Lower leg skin (tissue), 4 donors: ENCODE measurements around the gene CS. TPM values are rescaled to one million over a fixed set of nuclear protein-coding genes. Genes with fewer than 3 reads are reported as not detected.
A peak's percentile ranks its signal among the peaks of the same experiment; 100 is the strongest.
"Not testable (repeated sequence)": the region's sequence is repeated elsewhere in the genome, so short reads cannot be mapped to it uniquely, and the experiment has no call there.

Experiments used
- DNase-seq, 2 donors: peaks; one replicate each; pipeline ENCODE4 v3.0.0-alpha.2; 2019; ENCODE audit warnings: low spot score in 2 of 2
- H3K4me3 ChIP-seq: fragments of 200-600 bp; sonication (generic); 2 replicates; pipeline ENCODE4 v1.5.1; 2017; ENCODE audit warnings: mild to moderate bottlenecking, low read depth; ENCODE audit not compliant: poor library complexity, severe bottlenecking
- CTCF ChIP-seq, 3 donors: fragments of 450-650 bp; IDR thresholded peaks; one replicate each; pipeline ENCODE4 v1.5.1; 2016; ENCODE audit warnings: antibody characterized with exemption in 3 of 3, mild to moderate bottlenecking in 3 of 3, moderate library complexity in 2 of 3
- POLR2A ChIP-seq, 2 donors: fragments of 450-650 bp; IDR thresholded peaks; one replicate each; pipeline ENCODE4 v1.6.1; 2016 to 2017; ENCODE audit warnings: antibody characterized with exemption in 2 of 2, mild to moderate bottlenecking in 1 of 2, moderate library complexity in 1 of 2
- WGBS, 2 donors: methylation state at CpG; one replicate each; pipeline ENCODE4 v1.1.5; 2018; 5-methylcytosine and 5-hydroxymethylcytosine counted together
- intact Hi-C: fragments of 100-400 bp; cut with DNase I; formaldehyde crosslinking; loops from one replicate; pipeline ENCODE4 v1.15.0; 2023; ENCODE audit warnings: low total_unique reads
- total RNA-seq, 4 donors: library from RNA; depleted of rRNA; stranded (reverse); fragments of >200 nt; gene quantifications; one replicate each; pipeline ENCODE4 v1.1.0, GENCODE V29; 2016

CS gene
- total RNA-seq, 4 donors from 2014 or later, result 118 to 156 (median 150) TPM

- intact Hi-C loops, result no loop called here
- WGBS, 2 donors, result 33% methylated on average over 9 of the region's 9 CpGs
Observed at GRCh38 chr12:56338308-56339157, 38.4 kb upstream of the CS start, which contains the start of gene IL23A. TSS of gene IL23A (plus strand) at chr12:56338884. CDS start at chr12:56339045, 161 bp downstream.

GRCh38 chr12:56337753-56338251 is 37.7 kb upstream of the CS start:
- intact Hi-C loops, result no loop called here
- TF ChIP-seq CTCF (IDR thresholded peaks at IDR 0.05) (no peak), POLR2A (IDR thresholded peaks at IDR 0.05) (no peak)
- WGBS, 2 donors, result 80 to 86% methylated on average over 8 of the region's 8 CpGs
- DNase-seq, result no peak
- no peak overlapping the region for H3K4me3 ChIP-seq

More at GRCh38 chr12:56338308-56339157, 38.4 kb upstream of the CS start, which contains the start of gene IL23A:
- no peak for TF ChIP-seq CTCF (IDR thresholded peaks at IDR 0.05)
- no peak for TF ChIP-seq POLR2A (IDR thresholded peaks at IDR 0.05)
- DNase-seq, result no peak
- no peak within 1 kb of the TSS for H3K4me3 ChIP-seq

GRCh38 chr12:56336361-56337167 is 36.4 kb upstream of the CS start:
- H3K4me3 ChIP-seq, result no peak overlapping the region
- no peak for DNase-seq
- 69 to 75% methylated on average over 9 of the region's 9 CpGs for WGBS, 2 donors
- TF ChIP-seq POLR2A (IDR thresholded peaks at IDR 0.05), result no peak
- TF ChIP-seq CTCF (IDR thresholded peaks at IDR 0.05), result no peak
- intact Hi-C loops, result no loop called here

- 91 to 94% methylated on average over 8 of the region's 8 CpGs for WGBS, 2 donors
- intact Hi-C loops, DNase-seq, H3K4me3 ChIP-seq: not testable (repeated sequence)
Observed at GRCh38 chr12:56335527-56335926, 35.4 kb upstream of the CS start.

- 4% methylated on average over 6 of the region's 6 CpGs for WGBS, 2 donors
- TF ChIP-seq POLR2A (IDR thresholded peaks at IDR 0.05) (no peak), CTCF (IDR thresholded peaks at IDR 0.05) (no peak)
- no peak for DNase-seq
- H3K4me3 ChIP-seq, result peak overlapping the region; percentile 39
- intact Hi-C loops, result no loop called here
Observed at GRCh38 chr12:56334490-56334793, 34.3 kb upstream of the CS start.
